HFF-Myc (cell line): Measurements from ENCODE around the gene FREM2.

Experiments used
- DNase-seq: peaks from one replicate; pipeline ENCODE4 v3.0.0-alpha.2; 2011; ENCODE audit warnings: low read depth; ENCODE audit errors: extremely low read depth
- H3K4me3 ChIP-seq: replicated peaks from 2 replicates; pipeline ENCODE4 v1.5.1; 2011; ENCODE audit warnings: low read depth, mild to moderate bottlenecking, control low read depth, low read length
- CTCF ChIP-seq: IDR thresholded peaks from 2 replicates; pipeline ENCODE4 v1.5.1; 2012; ENCODE audit warnings: mild to moderate bottlenecking, low read depth, low read length, control low read depth; ENCODE audit errors: missing control alignments

FREM2 gene

GRCh38 chr13:38685974-38686576, 802 bp upstream of the FREM2 start:
- H3K4me3 ChIP-seq: no peak overlapping the region
- no peak for TF ChIP-seq CTCF
- no peak for DNase-seq

- no peak overlapping the region for H3K4me3 ChIP-seq
- TF ChIP-seq CTCF: no peak
- no peak for DNase-seq
These were observed 661 bp downstream of the FREM2 start for GRCh38 chr13:38687246-38688229.

- no peak for DNase-seq
- no peak for TF ChIP-seq CTCF
- no peak overlapping the region for H3K4me3 ChIP-seq
These were observed 1.8 kb downstream of the FREM2 start for GRCh38 chr13:38688674-38689073.

GRCh38 chr13:38690231-38690630, 3.4 kb downstream of the FREM2 start:
- no peak for DNase-seq
- no peak overlapping the region for H3K4me3 ChIP-seq
- TF ChIP-seq CTCF: no peak

- TF ChIP-seq CTCF: no peak
- DNase-seq: no peak
- H3K4me3 ChIP-seq: no peak overlapping the region
These were observed 6.3 kb downstream of the FREM2 start for GRCh38 chr13:38693168-38693567.

GRCh38 chr13:38693641-38694040, 6.8 kb downstream of the FREM2 start:
- no peak for TF ChIP-seq CTCF
- H3K4me3 ChIP-seq: no peak overlapping the region
- no peak for DNase-seq
